GM21529 (cell line): ENCODE data around the gene ZNF823.
A peak's percentile ranks its signal among the peaks of the same experiment; 100 is the strongest.
"Not testable (repeated sequence)": the region's sequence is repeated elsewhere in the genome, so short reads cannot be mapped to it uniquely, and the experiment has no call there.

Experiments used
- ATAC-seq: cut with Tn5 transposase; IDR thresholded peaks from one replicate; pipeline ENCODE4 v1.9.1; 2021; ENCODE audit not compliant: unreplicated experiment

The ZNF823 gene

GRCh38 chr19:11738746-11739620 is at the start of gene ZNF823:
TSS of gene ZNF823 (minus strand) at chr19:11738946. CDS start at chr19:11738819, 127 bp downstream.
- peak; percentile 91 for ATAC-seq

GRCh38 chr19:11787536-11787935 is 48.8 kb upstream of the ZNF823 start:
- ATAC-seq, result no peak

- no peak for ATAC-seq
These were observed 45.6 kb upstream of the ZNF823 start for GRCh38 chr19:11784356-11784755.

- no peak for ATAC-seq
These were observed 45.0 kb upstream of the ZNF823 start for GRCh38 chr19:11783767-11784166.

GRCh38 chr19:11781295-11782057 is 42.7 kb upstream of the ZNF823 start:
- no peak for ATAC-seq

GRCh38 chr19:11780431-11781020 is 41.8 kb upstream of the ZNF823 start:
- no peak for ATAC-seq

- not testable (repeated sequence) for ATAC-seq
These were observed 37.9 kb upstream of the ZNF823 start for GRCh38 chr19:11776669-11777068.

- ATAC-seq, result not testable (repeated sequence)
These were observed 32.8 kb upstream of the ZNF823 start for GRCh38 chr19:11771520-11771919.

GRCh38 chr19:11769995-11770394 is 31.2 kb upstream of the ZNF823 start:
- ATAC-seq, result no peak

- no peak for ATAC-seq
These were observed 28.9 kb upstream of the ZNF823 start for GRCh38 chr19:11767633-11768133.

GRCh38 chr19:11766597-11767591 is 28.1 kb upstream of the ZNF823 start, which contains the start of gene ZNF441:
TSS of gene ZNF441 (plus strand) at chr19:11767000. CDS start at chr19:11767194, 194 bp downstream.
- ATAC-seq, result peak; percentile 92

- ATAC-seq, result no peak
These were observed 24.9 kb upstream of the ZNF823 start for GRCh38 chr19:11763611-11764010.

GRCh38 chr19:11763117-11763516 is 24.4 kb upstream of the ZNF823 start:
- no peak for ATAC-seq

- no peak for ATAC-seq
These were observed 21.1 kb upstream of the ZNF823 start for GRCh38 chr19:11759805-11760204.

GRCh38 chr19:11756965-11757364 is 18.2 kb upstream of the ZNF823 start:
- no peak for ATAC-seq

GRCh38 chr19:11754663-11755062 is 15.9 kb upstream of the ZNF823 start:
- ATAC-seq, result no peak

GRCh38 chr19:11752244-11752736 is 13.5 kb upstream of the ZNF823 start:
- no peak for ATAC-seq

- no peak for ATAC-seq
These were observed 11.0 kb upstream of the ZNF823 start for GRCh38 chr19:11749751-11750150.

GRCh38 chr19:11747277-11747676 is 8.5 kb upstream of the ZNF823 start:
- ATAC-seq, result no peak

GRCh38 chr19:11745869-11746268 is 7.1 kb upstream of the ZNF823 start:
- no peak for ATAC-seq
